SK-N-SH treated with all-trans-retinoic acid at 6 μM for 48 hours (cell line): ENCODE results near the gene PLEKHN1.

Experiments
- BACH2 ChIP-seq: fragments of 250-450 bp; sonication (Bioruptor Pico); IDR thresholded peaks from 2 replicates; pipeline ENCODE4 v1.9.0; 2021; ENCODE audit warnings: mild to moderate bottlenecking, borderline replicate concordance
- CSRNP3 ChIP-seq: fragments of 250-450 bp; sonication (Bioruptor Pico); IDR thresholded peaks from 2 replicates; pipeline ENCODE4 v1.5.1; 2021; ENCODE audit warnings: mild to moderate bottlenecking, moderate library complexity
- ESRRG ChIP-seq: fragments of 250-450 bp; sonication (Bioruptor Pico); IDR thresholded peaks from 2 replicates; pipeline ENCODE4 v1.6.1; 2021; ENCODE audit warnings: mild to moderate bottlenecking
- ISL1 ChIP-seq: fragments of 250-450 bp; sonication (Bioruptor Pico); IDR thresholded peaks from 2 replicates; pipeline ENCODE4 v2.1.2; 2022; ENCODE audit warnings: mild to moderate bottlenecking, moderate library complexity
- PATZ1 ChIP-seq: fragments of 250-450 bp; sonication (Bioruptor Pico); IDR thresholded peaks from 2 replicates; pipeline ENCODE4 v1.8.0; 2020; ENCODE audit warnings: mild to moderate bottlenecking, moderate library complexity, borderline replicate concordance
- SNAI2 ChIP-seq: fragments of 250-450 bp; sonication (Bioruptor Pico); IDR thresholded peaks from 2 replicates; pipeline ENCODE4 v1.5.0; 2020; ENCODE audit warnings: mild to moderate bottlenecking, moderate library complexity
- TCF4 ChIP-seq: fragments of 250-450 bp; sonication (Bioruptor Pico); IDR thresholded peaks from 2 replicates; pipeline ENCODE4 v1.8.0; 2021; ENCODE audit warnings: mild to moderate bottlenecking, moderate library complexity, borderline replicate concordance
- ZNF70 ChIP-seq: fragments of 450-650 bp; formaldehyde crosslinking; IDR thresholded peaks from 2 replicates; pipeline ENCODE4 v1.5.0; 2020; ENCODE audit warnings: mild to moderate bottlenecking, moderate library complexity

- TF ChIP-seq BACH2 (no peak), ZNF70 (CRISPR knock-in tag) (no peak), ESRRG (CRISPR knock-in tag) (no peak), ISL1 (no peak), TCF4 (CRISPR knock-in tag) (no peak), SNAI2 (CRISPR knock-in tag) (no peak), CSRNP3 (CRISPR knock-in tag) (no peak), PATZ1 (CRISPR knock-in tag) (no peak)
These were observed 7.4 kb downstream of the PLEKHN1 start for GRCh38 chr1:973459-974292.
